SIG-M5 (cell line): ENCODE measurements around the gene ZC2HC1B.

Source experiments
- DNase-seq: peaks from one replicate; lab custom pipeline; 2025; lab: John Stamatoyannopoulos, UW

Gene ZC2HC1B

DNA sequence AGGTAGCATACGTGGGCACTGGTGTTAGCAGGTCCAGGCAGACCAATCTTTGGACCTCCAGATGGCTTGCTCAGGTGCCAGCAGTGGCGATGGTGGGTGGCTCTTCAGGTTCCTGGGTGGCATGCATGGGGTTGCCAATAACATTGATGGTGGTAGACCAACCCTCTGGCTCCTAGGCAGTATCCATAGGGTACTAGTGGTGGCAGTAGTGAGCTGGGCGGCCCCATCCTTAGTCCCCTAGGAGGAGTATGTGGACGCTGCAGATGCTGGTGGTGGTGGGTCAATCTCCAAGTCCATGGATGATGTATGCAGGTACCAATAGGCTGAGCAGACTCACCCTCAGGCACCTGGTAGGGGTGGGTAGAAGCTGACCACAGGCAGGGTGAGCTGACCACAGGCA lies 70.6 kb downstream of the ZC2HC1B start:
- no peak for DNase-seq

DNA sequence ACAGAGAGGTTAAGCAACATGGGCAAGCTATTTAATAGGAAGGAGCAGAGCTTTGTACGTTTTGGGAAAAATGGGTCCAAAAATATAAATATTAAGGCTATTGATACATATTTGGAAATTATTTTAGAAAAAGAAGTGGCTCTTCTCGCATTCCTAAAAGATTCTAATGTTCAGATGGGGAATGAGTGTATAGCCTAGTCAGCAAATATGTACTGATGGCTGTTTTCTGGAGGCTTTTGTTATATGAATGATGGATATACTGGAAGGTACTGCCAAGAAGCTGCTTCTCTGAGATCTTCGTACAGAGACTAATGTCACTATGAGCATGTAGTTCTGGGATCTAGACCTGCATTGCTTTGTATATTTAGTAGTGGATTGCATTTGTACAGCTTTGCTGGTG lies 72.1 kb downstream of the ZC2HC1B start:
- DNase-seq: no peak

DNA sequence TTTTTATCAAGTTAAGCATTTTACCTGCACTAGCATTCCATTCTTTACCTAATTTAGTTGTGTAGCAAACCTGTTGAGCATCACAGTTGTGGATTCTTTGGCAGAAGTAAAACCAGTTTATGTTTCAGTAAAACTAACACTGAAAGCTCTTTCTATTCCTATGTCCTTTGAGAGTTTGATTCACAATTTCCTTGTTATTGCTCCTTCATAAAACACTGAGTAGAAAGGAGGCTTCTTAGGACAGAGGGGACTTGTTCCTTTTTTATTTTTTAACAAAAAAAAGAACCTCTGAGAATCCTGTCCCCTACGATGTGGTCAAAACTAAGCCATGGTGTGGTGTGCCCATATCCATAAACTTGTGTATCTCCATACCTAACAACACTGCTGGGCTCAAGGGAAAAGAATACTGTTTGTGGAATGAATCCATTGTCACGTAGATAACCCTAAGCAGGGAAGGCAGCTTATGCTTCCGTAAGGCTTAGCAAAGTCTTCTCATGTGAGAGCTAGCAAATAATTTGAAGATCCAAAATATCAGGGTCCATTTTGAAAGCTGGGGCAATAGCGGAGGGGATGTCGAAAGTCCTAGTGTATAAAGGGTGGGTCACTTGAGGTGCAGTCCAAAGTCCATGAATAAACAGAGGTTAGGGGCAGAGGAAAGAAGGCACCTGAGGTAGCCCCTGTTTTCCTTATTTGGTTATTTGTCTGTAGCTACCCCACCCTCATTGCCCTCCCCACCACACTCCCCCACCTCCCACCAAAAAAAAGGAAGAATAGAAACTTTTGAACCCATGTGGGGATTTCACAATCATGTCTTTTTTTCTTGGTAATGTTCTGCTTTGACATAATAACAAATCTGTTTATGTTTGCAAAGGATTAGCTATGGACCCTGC lies 72.7 kb downstream of the ZC2HC1B start:
- DNase-seq: no peak

DNA sequence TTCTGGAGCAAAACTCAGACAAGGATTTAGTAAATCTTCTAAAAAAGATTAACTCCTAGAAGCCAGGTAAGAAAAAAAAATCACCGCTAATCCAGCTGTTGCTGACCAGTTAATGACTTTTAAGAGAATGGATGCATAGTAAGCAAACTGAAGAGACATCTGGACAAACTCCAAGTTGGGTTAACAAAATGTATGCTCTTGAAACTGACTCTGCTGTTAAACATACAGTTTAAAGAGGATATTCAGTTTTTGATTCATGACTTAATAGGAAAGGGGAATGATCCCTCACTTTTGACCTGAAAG lies 73.3 kb downstream of the ZC2HC1B start:
- no peak for DNase-seq

DNA sequence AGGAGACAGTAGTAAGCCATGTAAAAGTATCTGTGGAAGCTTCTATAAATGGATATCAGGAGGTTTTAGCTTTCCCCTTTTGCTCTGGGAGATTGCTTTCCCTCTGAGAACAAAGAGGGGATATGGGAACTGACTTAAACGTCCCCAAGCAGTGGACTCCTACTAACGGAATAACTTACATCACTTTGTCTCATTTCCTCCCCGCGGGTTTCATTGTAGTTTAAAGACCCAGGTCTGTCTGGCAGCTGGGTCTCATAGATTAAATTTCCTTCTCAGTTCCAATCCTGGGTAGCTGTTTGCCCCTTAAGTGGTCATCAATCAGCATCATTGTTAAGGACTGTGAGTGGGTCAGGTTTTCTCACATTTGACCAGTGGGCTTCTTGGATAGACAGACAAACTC lies 75.1 kb downstream of the ZC2HC1B start:
- DNase-seq: no peak

DNA sequence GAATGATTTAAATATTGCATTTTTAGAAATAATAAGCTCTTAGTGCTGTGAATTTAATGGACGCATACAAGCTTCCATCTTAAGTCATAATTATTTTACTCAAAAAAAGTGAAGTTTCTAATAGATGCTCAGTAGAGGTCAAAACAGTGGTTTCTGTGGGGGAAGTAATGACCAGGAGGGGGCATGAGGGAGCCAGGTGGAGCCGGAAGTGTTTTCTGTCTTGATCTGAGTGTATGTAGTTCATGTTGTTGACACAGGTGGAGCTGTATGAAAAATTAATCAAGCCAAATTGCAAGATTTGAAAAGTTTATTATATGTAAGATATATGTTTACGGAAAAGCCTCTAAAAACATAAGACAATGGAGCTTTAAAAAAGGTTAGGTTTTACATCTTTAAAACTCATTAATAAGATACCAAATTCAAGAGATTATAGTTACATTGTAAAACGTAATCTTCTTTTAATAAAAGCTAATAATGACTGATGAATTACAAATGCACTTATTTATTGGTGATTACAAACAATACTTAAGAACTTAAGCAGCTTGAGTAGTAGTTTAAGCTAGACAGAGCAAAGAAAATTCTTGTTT lies 75.8 kb downstream of the ZC2HC1B start:
- no peak for DNase-seq

DNA sequence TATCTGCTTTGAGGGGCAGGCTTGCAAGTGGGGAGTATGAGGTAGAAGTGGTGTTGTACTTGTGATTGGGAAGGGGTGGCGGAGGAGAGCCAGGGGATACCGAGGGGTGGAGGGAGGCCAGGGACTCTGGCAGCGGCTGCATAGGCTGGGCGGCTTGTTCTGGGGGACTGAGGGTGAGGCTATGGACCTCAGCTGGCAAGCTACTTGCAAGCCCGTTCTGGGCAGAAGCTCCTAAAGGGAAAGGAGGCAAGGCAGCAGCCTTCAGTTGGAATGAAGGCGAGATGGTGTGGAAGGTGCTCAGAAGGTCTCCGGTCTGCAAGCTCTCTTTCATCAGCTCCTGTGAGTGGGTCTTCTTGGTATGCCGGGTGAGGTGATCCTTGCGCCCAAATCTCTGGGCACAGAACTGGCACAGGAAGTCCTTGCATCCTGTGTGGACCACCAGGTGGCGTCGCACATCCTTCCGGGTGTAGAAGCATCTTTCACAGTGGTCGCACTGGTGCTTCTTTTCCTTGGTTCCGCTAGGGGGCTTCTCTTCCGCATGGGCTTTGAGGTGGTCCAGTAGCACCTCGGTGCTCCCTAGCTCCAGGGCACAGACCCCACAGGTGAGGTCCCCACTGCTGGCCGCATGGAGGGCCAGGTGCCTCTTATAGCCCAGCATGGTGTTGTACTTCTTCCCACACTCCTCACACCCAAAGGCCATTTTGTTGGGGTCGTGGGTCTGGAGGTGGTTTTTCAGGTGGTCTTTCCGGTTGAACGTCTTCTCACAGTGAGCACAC lies 77.8 kb downstream of the ZC2HC1B start:
- DNase-seq: no peak

DNA sequence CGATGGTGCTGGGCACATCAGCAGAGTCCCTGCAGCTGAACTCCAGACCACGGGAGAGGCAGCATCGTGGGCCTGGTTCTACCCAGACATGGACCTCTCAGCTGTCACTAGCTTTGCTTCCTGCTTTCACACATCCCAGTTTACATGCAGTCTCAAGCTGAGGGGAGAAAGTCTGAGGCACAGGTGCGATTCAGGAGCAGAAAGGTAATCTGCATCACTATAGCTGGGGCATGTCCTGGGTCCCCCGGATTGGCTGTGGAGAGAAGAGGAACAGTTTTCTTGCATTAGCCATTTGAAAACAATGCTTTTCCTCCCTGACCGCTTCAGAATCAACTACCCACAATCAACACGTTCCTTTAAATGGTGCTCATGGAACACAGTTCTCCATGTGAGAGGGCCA lies 83.9 kb downstream of the ZC2HC1B start:
- no peak for DNase-seq

DNA sequence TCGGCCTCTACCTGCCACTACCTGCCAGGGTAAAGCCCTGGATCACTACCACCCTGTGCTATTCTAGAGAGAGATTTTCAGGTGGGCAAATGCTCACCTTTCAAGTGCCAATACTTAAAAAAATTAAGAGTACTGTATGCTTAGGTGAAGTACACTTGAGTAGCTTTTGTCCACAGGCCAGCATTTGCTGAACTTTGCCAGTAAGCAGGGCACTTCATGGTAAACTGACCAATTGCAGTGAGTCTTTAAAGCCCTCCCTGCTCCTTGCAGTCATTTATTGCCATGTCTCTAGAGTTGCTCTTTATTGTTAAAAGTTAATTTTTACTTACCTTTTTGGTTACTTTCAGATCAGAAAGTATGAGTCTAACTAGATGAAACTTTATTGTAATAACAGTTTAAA lies 85.3 kb downstream of the ZC2HC1B start:
- no peak for DNase-seq

DNA sequence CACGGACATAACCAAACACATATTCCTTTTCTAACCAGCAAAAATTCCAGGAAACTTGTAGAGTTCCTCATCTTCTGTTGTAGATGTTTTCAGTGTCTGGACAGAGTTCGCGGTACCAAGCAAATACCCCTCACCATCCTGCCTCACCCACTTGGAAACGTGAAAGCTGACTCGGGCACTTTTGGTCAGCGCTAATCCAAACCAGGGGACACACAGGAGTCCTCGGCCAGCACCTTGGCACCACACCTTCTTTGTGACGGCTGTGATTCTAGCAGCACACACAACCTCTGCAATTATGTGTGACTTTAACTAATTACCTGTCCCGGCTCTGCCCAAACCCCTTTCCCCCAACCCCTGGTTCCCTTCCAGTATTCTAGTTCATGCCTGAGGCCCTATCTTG lies 85.7 kb downstream of the ZC2HC1B start:
- DNase-seq: no peak

DNA sequence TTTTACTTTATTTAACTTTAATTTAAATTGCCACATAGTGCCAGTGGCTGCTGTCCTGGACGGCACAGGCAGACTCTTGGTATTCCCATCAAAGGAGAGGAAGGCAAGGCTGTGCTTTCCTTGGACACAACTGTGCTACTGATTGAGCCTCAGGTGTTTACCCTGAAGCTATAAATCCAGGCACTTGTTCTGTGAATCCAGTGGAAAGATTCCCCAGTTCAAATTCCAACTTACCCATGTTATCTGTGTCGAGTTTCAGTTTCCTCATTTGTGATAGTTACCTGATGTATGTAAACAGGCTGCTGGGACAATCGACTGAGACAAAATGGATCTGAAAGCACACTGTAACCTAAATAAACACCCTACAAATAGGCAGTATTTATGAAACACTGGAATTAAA lies 86.6 kb downstream of the ZC2HC1B start:
- DNase-seq: no peak

DNA sequence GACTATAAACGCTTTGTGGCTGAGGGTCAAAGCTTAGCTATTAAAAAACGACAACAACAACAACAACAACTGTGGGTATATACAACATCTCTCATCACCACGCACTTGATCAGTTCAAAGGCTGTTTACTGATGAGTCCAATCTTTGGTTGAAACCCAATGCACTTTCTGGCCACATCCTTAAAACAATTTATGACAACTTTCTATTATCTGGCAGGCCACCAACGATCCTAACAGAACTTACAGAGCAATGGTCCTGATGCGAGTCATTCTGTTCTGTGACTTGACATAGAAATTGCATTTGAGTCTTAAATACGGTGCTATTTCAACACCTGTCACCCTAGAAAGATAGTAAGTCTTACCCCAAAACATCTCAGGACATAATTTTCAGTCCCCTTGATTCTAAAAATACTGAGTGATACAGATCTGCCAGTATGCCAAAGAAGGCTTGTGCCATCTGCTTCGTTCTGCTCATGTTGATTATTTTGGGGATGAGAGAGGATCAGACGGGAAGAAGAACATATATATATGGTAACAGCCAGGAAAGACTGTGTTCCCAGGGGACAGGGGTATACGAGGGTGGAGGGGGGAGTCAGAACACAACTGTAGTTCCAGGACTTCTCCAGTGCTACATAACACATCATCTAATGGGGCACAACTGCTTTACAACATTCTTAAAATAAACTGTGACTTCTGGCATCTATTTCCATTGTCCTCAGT lies 87.9 kb downstream of the ZC2HC1B start:
- no peak for DNase-seq

DNA sequence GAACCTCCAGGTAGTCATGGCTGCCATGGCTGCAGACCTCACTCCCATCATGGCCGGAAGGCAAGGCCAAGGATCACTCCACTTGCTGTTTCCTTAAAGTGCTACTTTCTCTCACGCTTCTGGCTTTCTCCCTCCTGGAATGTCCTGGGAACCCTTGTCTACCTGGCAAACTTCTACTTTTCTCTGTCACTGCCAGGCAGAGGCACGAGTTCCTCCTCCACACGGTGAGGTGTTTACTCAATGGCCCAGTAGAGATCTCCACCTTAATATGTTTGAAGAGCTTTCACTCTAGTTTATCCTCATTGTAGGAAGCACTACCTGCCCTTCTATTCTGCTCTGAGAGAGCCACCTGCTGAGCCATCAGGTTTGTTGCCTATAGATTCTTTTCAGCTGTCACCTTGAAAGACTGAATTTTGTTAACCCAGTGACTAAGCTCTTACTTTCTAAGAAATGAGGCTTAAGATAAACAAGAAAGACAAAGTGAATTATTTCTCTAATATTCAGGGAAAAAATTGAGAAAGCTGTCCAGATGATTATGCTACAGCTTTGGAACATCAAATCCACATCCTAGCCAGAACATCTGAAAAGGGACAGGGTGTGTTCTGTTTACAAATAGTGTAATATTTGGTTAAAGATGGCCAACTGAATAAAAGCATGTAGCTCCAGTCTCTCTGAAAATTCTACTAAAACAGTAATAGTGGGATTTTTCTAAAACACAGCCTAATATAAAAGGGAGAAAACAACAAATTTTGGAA lies 88.8 kb downstream of the ZC2HC1B start:
- DNase-seq: no peak

DNA sequence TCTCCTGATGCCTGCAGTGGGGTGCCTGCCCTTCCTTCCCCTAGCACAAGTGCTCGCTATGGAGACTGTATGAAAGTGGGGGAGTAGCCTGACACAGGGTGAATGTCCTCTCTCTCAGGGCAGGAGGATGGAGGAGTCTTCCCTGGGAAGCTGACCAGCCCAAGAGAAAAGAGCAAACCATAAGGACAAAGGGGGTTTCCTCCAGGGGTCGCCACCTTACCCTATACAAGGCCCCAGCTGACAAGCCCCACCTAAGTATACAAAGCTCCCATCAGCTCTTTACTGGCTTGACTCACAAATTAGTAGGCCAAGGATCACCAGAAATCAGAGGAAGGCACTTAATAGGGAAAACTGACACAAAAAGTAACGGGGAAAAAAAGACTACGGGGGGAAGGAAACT lies 89.6 kb downstream of the ZC2HC1B start:
- DNase-seq: no peak

DNA sequence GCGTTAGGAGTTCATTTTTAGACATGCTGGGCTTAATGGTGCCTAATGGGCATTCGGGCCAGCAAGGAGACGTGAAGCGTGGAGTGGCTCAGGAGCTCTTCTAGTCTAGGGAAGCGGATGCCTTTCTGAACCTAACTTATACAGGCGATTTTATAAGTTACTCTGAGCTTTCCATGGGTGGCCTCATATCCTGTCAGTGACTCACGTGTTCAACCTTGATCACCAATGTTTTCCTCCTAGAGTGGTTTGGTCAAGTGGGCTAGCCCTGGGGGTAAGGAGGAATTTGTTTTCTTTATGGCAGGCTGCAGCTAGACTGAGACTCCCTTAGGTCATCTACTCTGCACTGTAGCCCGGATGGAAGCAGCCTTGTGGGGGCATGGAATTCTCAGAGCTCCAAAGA lies 91.7 kb downstream of the ZC2HC1B start:
- DNase-seq: no peak

DNA sequence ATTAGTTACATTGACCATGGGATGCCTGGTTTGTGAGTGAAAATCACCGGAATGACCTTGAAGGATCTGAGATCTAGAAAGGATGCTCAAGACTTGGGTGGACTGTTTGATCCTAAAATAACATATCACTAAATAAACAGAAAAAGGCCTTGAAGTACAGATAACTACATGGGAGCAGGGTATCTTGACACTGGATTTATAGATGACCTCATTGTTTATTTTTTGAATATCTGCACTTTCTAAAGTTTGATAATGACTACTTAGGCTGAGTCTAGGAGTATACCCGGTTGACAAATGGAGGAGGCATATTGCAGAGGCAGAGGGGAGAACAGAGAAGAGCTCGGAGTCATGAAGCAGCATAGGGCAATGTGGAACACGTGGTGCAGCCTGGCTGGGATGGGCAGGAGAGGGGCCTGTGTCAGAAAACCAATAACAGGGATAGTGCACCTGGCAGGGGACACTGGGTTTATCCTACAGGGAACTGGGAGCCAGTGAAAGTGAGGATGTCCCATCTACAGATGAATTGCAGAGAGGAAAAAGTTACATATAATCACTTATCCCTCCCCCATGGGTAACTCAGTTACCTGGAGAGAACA lies 93.5 kb downstream of the ZC2HC1B start:
- DNase-seq: no peak

DNA sequence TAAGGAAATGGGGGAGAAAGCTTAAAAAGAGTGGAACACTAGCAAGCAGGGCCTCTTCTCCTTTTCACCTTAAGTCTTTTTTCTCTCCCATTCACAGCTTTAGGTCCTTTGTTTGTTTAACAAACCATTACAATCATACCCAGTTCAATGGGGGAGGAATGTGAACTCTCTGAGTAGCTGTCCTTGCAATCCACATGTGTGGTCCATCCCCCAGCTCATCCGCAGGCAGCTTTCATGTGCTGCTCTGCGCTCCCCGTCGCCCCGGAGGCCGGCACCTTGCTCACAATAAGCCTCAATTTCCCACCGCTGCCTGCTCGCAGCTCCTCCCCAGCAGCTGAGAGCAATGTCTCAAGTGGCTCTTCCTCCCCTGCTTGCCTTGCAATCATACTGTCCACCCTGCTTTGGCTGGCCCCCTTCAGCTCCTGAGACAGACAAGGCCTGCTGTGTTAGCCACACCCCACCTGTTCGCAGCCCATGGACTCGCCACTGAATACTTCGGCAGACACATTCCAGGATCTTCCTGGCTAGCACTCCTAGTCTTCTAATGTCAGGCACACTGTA lies 94.6 kb downstream of the ZC2HC1B start:
- DNase-seq: no peak

DNA sequence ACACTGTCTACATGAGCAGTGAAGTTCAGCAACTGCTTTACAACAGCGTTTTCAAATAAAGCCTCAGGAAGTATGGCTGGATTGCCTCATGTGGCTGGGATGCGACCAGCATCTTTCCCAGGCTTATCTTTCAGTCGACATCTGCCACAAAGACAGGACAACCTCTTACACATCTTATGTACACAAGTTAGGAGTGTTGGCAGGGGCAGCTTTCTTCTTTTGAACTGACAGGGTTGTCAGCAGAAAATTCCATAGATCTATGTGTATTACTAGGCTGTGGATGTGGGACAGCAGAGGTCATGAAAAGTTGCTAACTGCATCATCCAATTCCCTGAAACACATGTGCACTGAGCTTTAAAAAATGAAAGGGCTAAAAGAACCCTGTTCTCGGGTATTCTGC lies 95.7 kb downstream of the ZC2HC1B start:
- DNase-seq: no peak

DNA sequence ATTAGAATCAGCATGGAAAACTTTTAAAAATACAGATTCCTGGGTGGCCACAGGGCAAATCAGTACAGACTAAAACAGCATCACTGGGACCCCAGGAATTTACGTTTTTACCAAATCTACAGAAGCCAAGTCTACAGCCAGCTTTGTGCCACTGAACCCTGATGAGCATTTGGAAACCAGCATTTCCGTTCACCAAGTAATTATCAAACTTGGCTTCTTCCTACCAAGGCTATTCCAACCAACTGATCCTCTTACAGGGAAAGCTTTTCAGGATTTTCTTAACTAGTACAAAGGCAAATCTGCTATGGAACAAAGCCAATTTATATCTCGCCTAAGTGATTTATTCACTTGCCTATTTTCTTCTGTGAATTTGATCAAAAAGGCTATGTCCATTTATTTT lies 96.8 kb downstream of the ZC2HC1B start:
- DNase-seq: no peak

DNA sequence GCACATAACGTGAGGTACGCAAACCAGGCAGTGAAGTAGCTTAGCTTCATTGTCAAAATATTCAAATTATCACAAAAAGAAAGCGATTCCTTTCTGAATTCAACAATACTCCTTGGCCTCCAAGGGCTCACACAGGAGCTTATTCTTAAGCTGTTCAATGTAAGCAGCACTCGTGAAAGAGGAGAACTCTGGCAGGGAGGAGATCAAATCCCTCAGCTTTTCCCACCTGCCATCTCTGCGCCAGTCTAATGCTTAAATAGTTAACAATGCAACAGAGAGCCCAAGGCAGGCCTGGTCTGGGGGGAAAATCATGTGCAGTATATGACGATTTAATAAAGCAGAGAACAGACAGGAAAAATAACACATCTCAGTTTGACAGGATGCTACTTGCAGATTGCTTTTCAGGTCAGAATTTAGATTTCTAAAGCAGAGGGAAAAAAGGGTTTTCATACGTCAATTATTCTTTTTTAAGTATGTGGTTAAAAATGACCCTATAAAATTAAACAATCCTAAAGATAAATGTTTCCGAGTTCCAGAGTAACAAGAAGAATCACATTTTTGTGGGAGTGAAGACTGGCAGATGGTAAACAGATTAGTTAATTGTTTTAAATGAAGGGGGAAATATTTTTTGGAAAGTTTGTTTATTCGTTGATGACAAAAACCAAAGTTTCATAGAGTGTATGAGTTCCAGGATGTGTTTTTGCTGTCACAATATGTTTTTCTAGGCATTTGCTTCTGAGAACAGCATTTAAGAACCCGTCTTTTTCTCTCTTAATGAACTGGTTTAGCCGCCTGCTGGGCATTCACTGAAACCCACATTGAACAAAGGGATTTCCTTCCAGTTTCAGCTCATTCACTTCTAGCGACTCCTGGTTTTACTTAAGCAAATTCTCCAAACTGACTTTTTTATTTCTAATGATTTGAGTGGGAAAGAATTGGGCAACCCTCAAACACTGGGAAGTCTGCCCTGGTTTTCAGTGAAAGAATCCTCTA lies 97.9 kb downstream of the ZC2HC1B start:
- DNase-seq: no peak
